Stomach (tissue), 4 donors: ENCODE data around the gene PLCE1.

Experiments used
- CTCF ChIP-seq, 7 experiments: fragments of 450-650 bp in 4 of 7; fragments of 200-600 bp in 3 of 7; sonication (generic) in 3 of 7; IDR thresholded peaks; one replicate each; pipeline ENCODE4 v1.5.1; 2016 to 2019; ENCODE audit warnings: antibody characterized with exemption in 7 of 7, control low read depth in 2 of 7, mild to moderate bottlenecking in 1 of 7
- POLR2AphosphoS5 ChIP-seq, 3 donors: sonication (generic); formaldehyde crosslinking; IDR thresholded peaks; one replicate each; pipeline ENCODE4 v1.6.1; 2016; ENCODE audit warnings: antibody characterized with exemption in 3 of 3

GRCh38 chr10:94003488-94003887, 9.8 kb downstream of the PLCE1 start:
- TF ChIP-seq CTCF (IDR thresholded peaks at IDR 0.05) (no peak), POLR2AphosphoS5 (IDR thresholded peaks at IDR 0.05) (no peak)
